Activated T-cell treated with anti-CD3 and anti-CD28 coated beads, Interleukin-2, amount 50 U/mL, for 72 hours (primary cell): ENCODE results near the gene API5. TPM values are rescaled to one million over a fixed set of nuclear protein-coding genes. Genes with fewer than 3 reads are reported as not detected.

Experiments used
- ATAC-seq, 2 donors: fragments of 150-1000 bp; cut with Tn5 transposase; replicated peaks in 1 of 2; 2 replicates each; pipeline ENCODE4 v1.10.0; 2021; ENCODE audit warnings: moderate library complexity in 2 of 2, mild to moderate bottlenecking in 1 of 2
- DNase-seq, 2 donors: peaks; one replicate each; pipeline ENCODE4 v3.0.0; 2021 to 2022; ENCODE audit warnings: mixed read lengths in 1 of 2
- H3K27ac Mint-ChIP-seq: one replicate; pipeline ENCODE4 v1.8.0; 2022; ENCODE audit warnings: mild to moderate bottlenecking, moderate library complexity, mixed read lengths
- H3K27me3 Mint-ChIP-seq: one replicate; pipeline ENCODE4 v1.8.0; 2022; ENCODE audit warnings: low read depth, mixed read lengths
- H3K36me3 Mint-ChIP-seq, 2 donors: one replicate each; pipeline ENCODE4 v1.8.0; 2022; ENCODE audit warnings: mixed read lengths in 2 of 2, mild to moderate bottlenecking in 1 of 2; ENCODE audit not compliant: insufficient read depth in 2 of 2
- H3K4me1 Mint-ChIP-seq: one replicate; pipeline ENCODE4 v1.8.0; 2022; ENCODE audit warnings: low read depth, mixed read lengths
- H3K4me3 Mint-ChIP-seq, 2 donors: one replicate each; pipeline ENCODE4 v1.8.0; 2022; ENCODE audit warnings: mild to moderate bottlenecking in 2 of 2, mixed read lengths in 2 of 2, moderate library complexity in 2 of 2
- H3K9me3 Mint-ChIP-seq, 2 donors: one replicate each; pipeline ENCODE4 v1.8.0; 2022; ENCODE audit warnings: mixed read lengths in 2 of 2
- total RNA-seq, 2 donors: library from RNA; stranded (reverse); gene quantifications; one replicate each; pipeline ENCODE4 v1.2.3, GENCODE V29; 2022

Gene API5
- total RNA-seq, result 100 to 1,000 TPM in 1 of 2 donors, 10 to 100 TPM in 1; 90.7 to 111 TPM

GRCh38 chr11:43311791-43312607, at the start of gene API5:
TSS of gene API5 (plus strand) at chr11:43311996. CDS start at chr11:43312128, 132 bp downstream.
- DNase-seq, result peak; percentile 93 to 94
- no peaks in the 10 kb centered on the region for H3K9me3 Mint-ChIP-seq
- H3K27me3 Mint-ChIP-seq, result no peaks in the 10 kb centered on the region
- H3K36me3 Mint-ChIP-seq, result peaks cover 0 to 4% of the 10 kb centered on the region in 2 donors
- peak; percentile 96 to 97 for ATAC-seq
- peak within 1 kb of the TSS; percentile 84 to 94 for H3K4me3 Mint-ChIP-seq
- H3K27ac Mint-ChIP-seq, result peak within 1 kb of the TSS; percentile 92
- peaks cover 46% of the 10 kb centered on the region for H3K4me1 Mint-ChIP-seq

- Mint-ChIP-seq H3K27me3 (no peaks in the 10 kb centered on the region), H3K36me3 (no peaks in the 10 kb centered on the region), H3K9me3 (no peaks in the 10 kb centered on the region), H3K27ac (no peak overlapping the region), H3K4me3 (no peak overlapping the region), H3K4me1 (no peaks in the 10 kb centered on the region)
- ATAC-seq (no peak), DNase-seq (no peak)
Measured at GRCh38 chr11:43267856-43268580, 43.8 kb upstream of the API5 start.

DNA sequence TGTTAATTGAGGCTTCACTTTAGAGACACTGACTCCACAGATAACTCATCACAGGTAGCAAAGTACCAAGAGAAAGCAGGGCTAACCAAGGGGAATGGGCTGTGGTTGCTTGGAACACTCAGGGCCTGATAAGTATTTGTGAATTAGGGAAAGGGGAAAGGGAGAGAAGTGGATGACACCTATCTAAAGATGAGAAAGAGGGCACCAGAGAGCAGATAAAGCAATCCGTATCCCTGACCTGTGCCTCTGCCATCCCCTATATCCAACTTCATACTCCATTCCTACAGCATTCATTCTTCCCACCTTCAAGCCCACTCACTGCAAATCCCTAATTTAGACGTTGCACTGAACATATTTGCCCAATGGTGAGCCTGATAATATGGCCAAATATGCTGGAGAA, 43.0 kb upstream of the API5 start:
- ATAC-seq (no peak), DNase-seq (no peak)
- Mint-ChIP-seq H3K4me3 (no peak overlapping the region), H3K4me1 (no peaks in the 10 kb centered on the region), H3K9me3 (no peaks in the 10 kb centered on the region), H3K27me3 (no peaks in the 10 kb centered on the region), H3K27ac (no peak overlapping the region), H3K36me3 (no peaks in the 10 kb centered on the region)

- Mint-ChIP-seq H3K36me3 (no peaks in the 10 kb centered on the region), H3K27ac (no peak overlapping the region), H3K4me1 (no peaks in the 10 kb centered on the region), H3K9me3 (peaks cover 0 to 3% of the 10 kb centered on the region in 2 donors), H3K27me3 (no peaks in the 10 kb centered on the region), H3K4me3 (no peak overlapping the region)
- DNase-seq (no peak), ATAC-seq (no peak)
Measured at GRCh38 chr11:43269254-43269918, 42.4 kb upstream of the API5 start.

DNA sequence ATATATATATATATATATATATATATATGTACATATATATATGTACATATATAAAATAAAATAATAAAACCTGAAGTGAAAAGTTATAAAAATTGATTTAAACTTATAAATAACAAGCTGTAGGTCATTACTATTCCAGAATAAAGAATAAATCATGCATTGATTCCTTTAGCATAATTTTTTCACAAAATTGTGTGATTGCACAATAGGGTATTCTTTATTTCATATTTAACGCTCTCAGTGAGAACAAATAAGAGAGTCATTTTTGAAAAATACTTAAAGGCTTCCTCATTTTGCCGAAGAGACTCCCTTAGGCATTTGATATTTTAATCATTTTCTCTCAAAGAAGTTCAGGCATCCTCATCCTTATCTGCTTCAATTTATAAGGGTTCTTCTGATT, 41.3 kb upstream of the API5 start:
- H3K27me3 Mint-ChIP-seq, result no peaks in the 10 kb centered on the region
- no peak overlapping the region for H3K27ac Mint-ChIP-seq
- DNase-seq, result no peak
- no peaks in the 10 kb centered on the region for H3K36me3 Mint-ChIP-seq
- ATAC-seq, result no peak
- peaks cover 0 to 3% of the 10 kb centered on the region in 2 donors for H3K9me3 Mint-ChIP-seq
- no peaks in the 10 kb centered on the region for H3K4me1 Mint-ChIP-seq
- no peak overlapping the region for H3K4me3 Mint-ChIP-seq

- no peaks in the 10 kb centered on the region for H3K4me1 Mint-ChIP-seq
- DNase-seq, result no peak
- H3K9me3 Mint-ChIP-seq, result peaks cover 0 to 3% of the 10 kb centered on the region in 2 donors
- H3K27me3 Mint-ChIP-seq, result peaks cover 12% of the 10 kb centered on the region
- ATAC-seq, result no peak
- no peak overlapping the region for H3K27ac Mint-ChIP-seq
- no peaks in the 10 kb centered on the region for H3K36me3 Mint-ChIP-seq
- no peak overlapping the region for H3K4me3 Mint-ChIP-seq
Measured at GRCh38 chr11:43278193-43278956, 33.4 kb upstream of the API5 start.

DNA sequence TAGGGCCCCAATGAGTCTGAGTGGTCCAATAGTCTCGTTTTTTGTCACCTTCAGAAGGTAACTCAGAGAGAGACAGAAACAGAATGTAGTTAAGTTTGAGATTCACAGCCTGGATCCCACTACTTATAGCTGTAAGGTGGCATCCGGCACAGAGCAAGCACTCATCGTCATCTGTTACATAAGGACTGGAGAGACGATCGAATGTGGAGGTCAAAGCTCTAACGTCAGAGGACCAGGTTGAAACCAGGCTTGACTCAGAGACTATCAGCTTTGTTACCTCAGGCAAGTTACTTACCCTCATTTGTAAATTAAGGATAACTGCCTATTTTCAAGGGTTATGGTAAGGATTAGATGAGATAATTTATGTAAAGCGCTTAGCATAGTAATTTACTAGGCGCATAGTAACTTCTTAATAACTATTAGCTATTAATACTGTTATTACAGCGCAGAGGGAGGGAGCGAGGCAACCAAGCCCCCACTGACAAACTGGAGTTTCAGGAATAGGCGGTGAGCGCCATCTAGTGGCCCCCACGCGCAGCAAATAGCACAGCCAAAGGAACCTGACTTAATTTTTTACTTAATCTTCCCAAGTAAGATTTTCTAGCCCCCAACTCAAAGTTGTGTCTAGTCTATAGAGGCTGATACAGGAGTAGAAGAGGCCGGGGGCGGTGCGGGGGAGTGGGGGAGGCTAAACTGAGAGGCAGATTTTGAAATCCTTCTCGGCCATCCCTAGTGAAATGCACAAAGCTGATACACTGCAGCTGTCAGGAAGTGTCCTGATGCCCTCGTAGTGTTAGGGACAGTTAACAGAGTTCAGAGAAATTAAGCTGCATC, 29.0 kb upstream of the API5 start:
- Mint-ChIP-seq H3K36me3 (no peaks in the 10 kb centered on the region), H3K4me1 (no peaks in the 10 kb centered on the region), H3K9me3 (no peaks in the 10 kb centered on the region), H3K27me3 (peaks cover 12% of the 10 kb centered on the region), H3K4me3 (no peak overlapping the region), H3K27ac (no peak overlapping the region)
- peak; percentile 34 to 49 for DNase-seq
- ATAC-seq, result no peak

DNA sequence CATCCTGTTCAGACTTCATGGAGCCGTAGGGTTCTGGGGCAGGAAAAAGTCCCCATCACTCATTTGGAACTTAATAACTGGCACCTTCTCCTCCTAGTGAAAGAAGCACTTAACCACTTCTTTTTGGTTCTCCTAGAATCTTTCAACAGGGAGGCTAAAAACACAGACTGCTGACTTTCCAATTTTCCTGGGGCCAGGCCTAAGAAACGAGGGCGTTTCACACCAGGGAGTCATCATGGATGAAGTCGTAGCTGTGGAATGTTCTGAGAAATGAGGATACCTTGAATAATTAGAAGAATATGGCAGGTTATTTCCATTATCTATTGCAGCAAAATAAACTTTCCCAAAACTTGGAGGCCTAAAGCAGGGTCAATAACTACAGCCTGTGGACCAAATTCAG, 26.0 kb upstream of the API5 start:
- H3K4me1 Mint-ChIP-seq, result no peaks in the 10 kb centered on the region
- H3K36me3 Mint-ChIP-seq, result no peaks in the 10 kb centered on the region
- ATAC-seq, result no peak
- no peak for DNase-seq
- H3K9me3 Mint-ChIP-seq, result no peaks in the 10 kb centered on the region
- H3K27me3 Mint-ChIP-seq, result no peaks in the 10 kb centered on the region
- H3K27ac Mint-ChIP-seq, result no peak overlapping the region
- H3K4me3 Mint-ChIP-seq, result no peak overlapping the region

DNA sequence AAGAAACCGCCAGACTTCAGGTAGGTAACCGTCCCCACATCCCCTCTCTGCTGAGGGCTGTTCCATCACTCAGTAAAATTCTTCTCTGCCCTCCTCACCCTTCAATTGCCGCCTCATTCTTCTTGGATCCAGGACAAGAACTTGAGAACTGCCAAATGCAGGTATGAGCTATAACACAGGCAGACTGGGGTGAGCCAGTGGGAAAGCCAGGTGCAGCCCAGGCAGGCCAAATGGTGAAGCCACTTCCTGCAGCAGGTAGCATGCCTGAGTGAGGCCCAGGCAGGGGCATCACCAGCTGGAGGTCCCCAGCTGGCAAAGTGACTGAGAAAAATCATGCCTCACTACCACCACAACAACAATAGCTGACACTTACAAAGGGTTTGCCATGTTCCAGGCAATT, 22.4 kb upstream of the API5 start:
- H3K9me3 Mint-ChIP-seq, result peaks cover 0 to 3% of the 10 kb centered on the region in 2 donors
- no peak overlapping the region for H3K4me3 Mint-ChIP-seq
- H3K36me3 Mint-ChIP-seq, result no peaks in the 10 kb centered on the region
- no peaks in the 10 kb centered on the region for H3K4me1 Mint-ChIP-seq
- peaks cover 5% of the 10 kb centered on the region for H3K27me3 Mint-ChIP-seq
- no peak overlapping the region for H3K27ac Mint-ChIP-seq
- ATAC-seq (no peak), DNase-seq (no peak)

DNA sequence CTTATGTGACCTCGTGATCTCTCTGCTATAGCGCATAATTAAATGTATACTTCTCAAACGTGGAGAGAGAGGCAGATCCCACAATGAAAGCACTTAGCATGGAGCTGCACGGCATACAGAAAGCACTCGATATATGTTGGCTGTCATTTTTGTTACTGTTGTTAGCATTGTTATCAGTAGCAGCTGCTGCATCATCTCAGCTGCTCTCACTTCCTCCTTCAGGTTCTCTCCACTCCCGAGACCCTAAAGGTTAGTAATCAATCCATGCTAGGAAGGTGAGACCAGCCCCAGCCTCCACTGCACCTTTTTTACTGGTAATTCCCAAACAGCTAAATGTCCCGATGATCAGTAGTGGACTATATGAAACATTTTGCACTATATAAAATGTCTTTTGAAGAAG, 13.4 kb upstream of the API5 start:
- ATAC-seq (no peak), DNase-seq (no peak)
- peaks cover 5 to 10% of the 10 kb centered on the region in 2 donors for H3K36me3 Mint-ChIP-seq
- H3K27ac Mint-ChIP-seq, result no peak overlapping the region
- peaks cover 12% of the 10 kb centered on the region for H3K27me3 Mint-ChIP-seq
- no peak overlapping the region for H3K4me3 Mint-ChIP-seq
- peaks cover 10 to 15% of the 10 kb centered on the region in 2 donors for H3K9me3 Mint-ChIP-seq
- H3K4me1 Mint-ChIP-seq, result no peaks in the 10 kb centered on the region

DNA sequence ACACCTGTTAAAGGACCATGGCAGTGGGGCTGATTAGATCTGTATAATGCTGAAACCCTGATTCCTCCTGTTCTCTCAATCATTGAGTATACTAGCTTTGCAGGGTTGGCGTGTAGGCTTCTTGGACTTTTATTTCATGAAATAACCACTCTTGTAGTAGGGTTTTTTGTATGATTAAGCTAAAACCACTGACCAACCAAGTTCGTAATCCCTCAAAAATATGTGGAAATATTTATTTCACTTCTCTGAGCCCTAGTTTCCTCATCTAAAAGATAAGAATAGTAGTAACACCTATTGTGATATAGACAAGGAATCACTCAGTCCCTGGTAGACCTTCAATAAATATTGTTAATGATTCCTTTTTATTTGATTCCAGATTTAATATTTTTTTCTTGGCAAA, 4.2 kb downstream of the API5 start:
- Mint-ChIP-seq H3K27me3 (no peaks in the 10 kb centered on the region), H3K27ac (peak overlapping the region; percentile 89), H3K4me3 (peak overlapping the region in 1 of 2 donors; percentile 65), H3K36me3 (peaks cover 0 to 8% of the 10 kb centered on the region in 2 donors), H3K4me1 (peaks cover 48% of the 10 kb centered on the region), H3K9me3 (no peaks in the 10 kb centered on the region)
- DNase-seq (no peak), ATAC-seq (no peak)

DNA sequence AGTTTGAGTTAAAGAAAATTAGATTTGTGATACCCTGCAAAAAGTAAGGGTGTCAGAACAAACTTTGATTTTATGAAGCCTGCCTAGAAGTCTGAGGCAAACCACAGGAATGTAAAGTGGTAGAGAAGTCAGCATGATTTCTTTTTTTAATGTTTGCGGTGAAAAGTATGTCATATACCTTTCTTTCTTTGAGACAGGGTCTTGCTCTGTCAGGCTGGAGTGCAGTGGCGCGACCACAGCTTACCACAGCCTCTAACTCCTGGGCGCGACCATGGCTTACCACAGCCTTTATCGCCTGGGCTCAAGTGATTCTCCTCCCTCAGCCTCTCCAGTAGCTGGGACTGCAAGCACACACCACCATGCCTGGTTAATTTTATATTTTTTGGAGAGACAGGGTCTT, 4.7 kb downstream of the API5 start:
- peaks cover 48% of the 10 kb centered on the region for H3K4me1 Mint-ChIP-seq
- peaks cover 0 to 9% of the 10 kb centered on the region in 2 donors for H3K36me3 Mint-ChIP-seq
- peak overlapping the region; percentile 89 for H3K27ac Mint-ChIP-seq
- H3K9me3 Mint-ChIP-seq, result no peaks in the 10 kb centered on the region
- ATAC-seq (peak; percentile 39 to 47), DNase-seq (peak; percentile 55 to 65)
- H3K4me3 Mint-ChIP-seq, result peak overlapping the region in 1 of 2 donors; percentile 65
- no peaks in the 10 kb centered on the region for H3K27me3 Mint-ChIP-seq
